Left lobe of liver (tissue), 2 donors: ENCODE data around the gene LBHD2. TPM values are rescaled to one million over a fixed set of nuclear protein-coding genes. Genes with fewer than 3 reads are reported as not detected.

Experiments
- ATAC-seq: fragments of 200-7000 bp; cut with Tn5 transposase; one replicate; pipeline ENCODE4 v1.9.1; 2020; ENCODE audit warnings: mild to moderate bottlenecking, moderate library complexity
- DNase-seq: peaks from one replicate; pipeline ENCODE4 v3.0.0-alpha.2; 2020; ENCODE audit warnings: low spot score
- total RNA-seq: library from RNA; stranded (reverse); gene quantifications from one replicate; pipeline ENCODE4 v1.2.1, GENCODE V29; 2021
- donor health status: DM: no; HTN: no; CAD: no; lungs with moderate emphysema.
- donor health status: DM: no; HTN: yes; CAD: no.

Gene LBHD2
- total RNA-seq, 1 donor from 2014 or later = not detected

- ATAC-seq = peak; percentile 1
- DNase-seq = peak; percentile 49
Measured at GRCh38 chr14:103128631-103129300, 44.8 kb downstream of the LBHD2 start.

- ATAC-seq (no peak), DNase-seq (no peak)
Measured at GRCh38 chr14:103129301-103130016, 45.4 kb downstream of the LBHD2 start.

- DNase-seq = no peak
Measured at GRCh38 chr14:103130017-103130764, 46.2 kb downstream of the LBHD2 start.

GRCh38 chr14:103130965-103131364, 47.0 kb downstream of the LBHD2 start:
- ATAC-seq (no peak), DNase-seq (no peak)

More at GRCh38 chr14:103130017-103130764, 46.2 kb downstream of the LBHD2 start:
- ATAC-seq = no peak

- ATAC-seq (no peak), DNase-seq (no peak)
Measured at GRCh38 chr14:103131580-103131979, 47.6 kb downstream of the LBHD2 start.

- no peak for DNase-seq
Measured at GRCh38 chr14:103132381-103133209, 48.6 kb downstream of the LBHD2 start.

GRCh38 chr14:103133210-103134140, 49.5 kb downstream of the LBHD2 start:
- DNase-seq (no peak), ATAC-seq (no peak)

More at GRCh38 chr14:103132381-103133209, 48.6 kb downstream of the LBHD2 start:
- ATAC-seq = peak; percentile 56

GRCh38 chr14:103134405-103134804, 50.4 kb downstream of the LBHD2 start:
- ATAC-seq = no peak
- DNase-seq = no peak

- ATAC-seq (no peak), DNase-seq (no peak)
Measured at GRCh38 chr14:103134919-103135318, 50.9 kb downstream of the LBHD2 start.

- DNase-seq = no peak
- peak; percentile 72 for ATAC-seq
Measured at GRCh38 chr14:103135333-103136260, 51.6 kb downstream of the LBHD2 start.

GRCh38 chr14:103136388-103137271, 52.6 kb downstream of the LBHD2 start:
- DNase-seq = no peak
- ATAC-seq = no peak

- DNase-seq (no peak), ATAC-seq (no peak)
Measured at GRCh38 chr14:103137689-103138300, 53.8 kb downstream of the LBHD2 start.

- ATAC-seq (peak; percentile 23), DNase-seq (no peak)
Measured at GRCh38 chr14:103138301-103139131, 54.5 kb downstream of the LBHD2 start.

GRCh38 chr14:103139132-103140025, 55.4 kb downstream of the LBHD2 start:
- DNase-seq (no peak), ATAC-seq (no peak)
